ENCODE measurements around the gene SCGN.

SCGN gene

GRCh38 chr6:25630508-25631278 is 21.3 kb upstream of the SCGN start:
- no peak overlapping the region for H3K27ac ChIP-seq
- TF ChIP-seq FOXP2 (optimal IDR thresholded peaks at IDR 0.05; ENCODE audit: control extremely low read depth, extremely low read length, insufficient read depth) (no peak), POLR2AphosphoS5 (IDR thresholded peaks at IDR 0.05; ENCODE audit: borderline replicate concordance, low read depth, low read length) (no peak), EZH2 (IDR thresholded peaks at IDR 0.05) (no peak)
- H3K9me3 ChIP-seq (ENCODE audit: low read depth, low read length) = no peaks in the 10 kb centered on the region
- H3K36me3 ChIP-seq (ENCODE audit: insufficient read depth, low read length) = no peaks in the 10 kb centered on the region
- no peak overlapping the region for H3K4me3 ChIP-seq
- no peak for DNase-seq (ENCODE audit: low read depth, low spot score)
- no peak overlapping the region for H3K9ac ChIP-seq (ENCODE audit: insufficient read length)

- DNase-seq (ENCODE audit: low read depth, low spot score) = no peak
- no peaks in the 10 kb centered on the region for H3K36me3 ChIP-seq (ENCODE audit: insufficient read depth, low read length)
- H3K4me3 ChIP-seq = no peak overlapping the region
- no peak overlapping the region for H3K27ac ChIP-seq
- H3K9me3 ChIP-seq (ENCODE audit: low read depth, low read length) = no peaks in the 10 kb centered on the region
- TF ChIP-seq FOXP2 (optimal IDR thresholded peaks at IDR 0.05; ENCODE audit: control extremely low read depth, extremely low read length, insufficient read depth) = no peak
- TF ChIP-seq POLR2AphosphoS5 (IDR thresholded peaks at IDR 0.05; ENCODE audit: borderline replicate concordance, low read depth, low read length) = no peak
- TF ChIP-seq EZH2 (IDR thresholded peaks at IDR 0.05) = no peak
- no peak overlapping the region for H3K9ac ChIP-seq (ENCODE audit: insufficient read length)
Observed at GRCh38 chr6:25635886-25636317, 16.1 kb upstream of the SCGN start.

GRCh38 chr6:25637211-25637610 is 14.8 kb upstream of the SCGN start:
- no peak overlapping the region for H3K4me3 ChIP-seq
- TF ChIP-seq POLR2AphosphoS5 (IDR thresholded peaks at IDR 0.05; ENCODE audit: borderline replicate concordance, low read depth, low read length) (no peak), EZH2 (IDR thresholded peaks at IDR 0.05) (no peak), FOXP2 (optimal IDR thresholded peaks at IDR 0.05; ENCODE audit: control extremely low read depth, extremely low read length, insufficient read depth) (no peak)
- no peak for DNase-seq (ENCODE audit: low read depth, low spot score)
- H3K36me3 ChIP-seq (ENCODE audit: insufficient read depth, low read length) = no peaks in the 10 kb centered on the region
- no peak overlapping the region for H3K9ac ChIP-seq (ENCODE audit: insufficient read length)
- no peak overlapping the region for H3K27ac ChIP-seq
- no peaks in the 10 kb centered on the region for H3K9me3 ChIP-seq (ENCODE audit: low read depth, low read length)

- DNase-seq (ENCODE audit: low read depth, low spot score) = no peak
- Histone ChIP-seq H3K4me3 (no peak overlapping the region), H3K27ac (no peak overlapping the region), H3K9me3 (ENCODE audit: low read depth, low read length) (no peaks in the 10 kb centered on the region), H3K36me3 (ENCODE audit: insufficient read depth, low read length) (no peaks in the 10 kb centered on the region), H3K9ac (ENCODE audit: insufficient read length) (no peak overlapping the region)
- TF ChIP-seq EZH2 (IDR thresholded peaks at IDR 0.05) (no peak), FOXP2 (optimal IDR thresholded peaks at IDR 0.05; ENCODE audit: control extremely low read depth, extremely low read length, insufficient read depth) (no peak), POLR2AphosphoS5 (IDR thresholded peaks at IDR 0.05; ENCODE audit: borderline replicate concordance, low read depth, low read length) (no peak)
Observed at GRCh38 chr6:25637960-25638434, 14.0 kb upstream of the SCGN start.

- TF ChIP-seq FOXP2 (optimal IDR thresholded peaks at IDR 0.05; ENCODE audit: control extremely low read depth, extremely low read length, insufficient read depth) (no peak), EZH2 (IDR thresholded peaks at IDR 0.05) (no peak), POLR2AphosphoS5 (IDR thresholded peaks at IDR 0.05; ENCODE audit: borderline replicate concordance, low read depth, low read length) (no peak)
- Histone ChIP-seq H3K9me3 (ENCODE audit: low read depth, low read length) (no peaks in the 10 kb centered on the region), H3K27ac (no peak overlapping the region), H3K9ac (ENCODE audit: insufficient read length) (no peak overlapping the region), H3K4me3 (no peak overlapping the region), H3K36me3 (ENCODE audit: insufficient read depth, low read length) (no peaks in the 10 kb centered on the region)
- DNase-seq (ENCODE audit: low read depth, low spot score) = no peak
Observed at GRCh38 chr6:25639653-25640052, 12.4 kb upstream of the SCGN start.

GRCh38 chr6:25640446-25640845 is 11.6 kb upstream of the SCGN start:
- H3K27ac ChIP-seq = no peak overlapping the region
- no peaks in the 10 kb centered on the region for H3K36me3 ChIP-seq (ENCODE audit: insufficient read depth, low read length)
- H3K9me3 ChIP-seq (ENCODE audit: low read depth, low read length) = no peaks in the 10 kb centered on the region
- no peak overlapping the region for H3K9ac ChIP-seq (ENCODE audit: insufficient read length)
- DNase-seq (ENCODE audit: low read depth, low spot score) = no peak
- TF ChIP-seq FOXP2 (optimal IDR thresholded peaks at IDR 0.05; ENCODE audit: control extremely low read depth, extremely low read length, insufficient read depth) (no peak), EZH2 (IDR thresholded peaks at IDR 0.05) (no peak), POLR2AphosphoS5 (IDR thresholded peaks at IDR 0.05; ENCODE audit: borderline replicate concordance, low read depth, low read length) (no peak)
- H3K4me3 ChIP-seq = no peak overlapping the region

GRCh38 chr6:25640891-25641290 is 11.1 kb upstream of the SCGN start:
- no peak overlapping the region for H3K27ac ChIP-seq
- H3K36me3 ChIP-seq (ENCODE audit: insufficient read depth, low read length) = no peaks in the 10 kb centered on the region
- TF ChIP-seq FOXP2 (optimal IDR thresholded peaks at IDR 0.05; ENCODE audit: control extremely low read depth, extremely low read length, insufficient read depth) (no peak), EZH2 (IDR thresholded peaks at IDR 0.05) (no peak)
- no peak overlapping the region for H3K9ac ChIP-seq (ENCODE audit: insufficient read length)
- no peaks in the 10 kb centered on the region for H3K9me3 ChIP-seq (ENCODE audit: low read depth, low read length)
- H3K4me3 ChIP-seq = no peak overlapping the region
- no peak for DNase-seq (ENCODE audit: low read depth, low spot score)

- DNase-seq (ENCODE audit: low read depth, low spot score) = no peak
Observed at GRCh38 chr6:25641377-25641776, 10.6 kb upstream of the SCGN start.

More at GRCh38 chr6:25641377-25641776, 10.6 kb upstream of the SCGN start:
- no peak overlapping the region for H3K4me3 ChIP-seq
- H3K9ac ChIP-seq (ENCODE audit: insufficient read length) = no peak overlapping the region
- no peak for TF ChIP-seq EZH2 (IDR thresholded peaks at IDR 0.05)
- TF ChIP-seq FOXP2 (optimal IDR thresholded peaks at IDR 0.05; ENCODE audit: control extremely low read depth, extremely low read length, insufficient read depth) = no peak
- TF ChIP-seq POLR2AphosphoS5 (IDR thresholded peaks at IDR 0.05; ENCODE audit: borderline replicate concordance, low read depth, low read length) = no peak
- H3K27ac ChIP-seq = no peak overlapping the region
- H3K36me3 ChIP-seq (ENCODE audit: insufficient read depth, low read length) = no peaks in the 10 kb centered on the region
- no peaks in the 10 kb centered on the region for H3K9me3 ChIP-seq (ENCODE audit: low read depth, low read length)
